ENCODE measurements around the gene LTF.

- TF ChIP-seq POLR2AphosphoS5 (IDR thresholded peaks at IDR 0.05; ENCODE audit: low read depth, low read length): no peak
- no peak for TF ChIP-seq SPI1 (IDR thresholded peaks at IDR 0.05; ENCODE audit: low read depth, low read length)
Measured at GRCh38 chr3:46419816-46420215, 44.9 kb downstream of the LTF start.

Measured in GM12891 (cell line).